ENCODE measurements around the gene RAP1A.
A peak's percentile ranks its signal among the peaks of the same experiment; 100 is the strongest.

Gene RAP1A

GRCh38 chr1:111691886-111692285 lies 72.3 kb downstream of the RAP1A start:
- H3K9me3 Mint-ChIP-seq, result no peaks in the 10 kb centered on the region

GRCh38 chr1:111695801-111696200 lies 76.2 kb downstream of the RAP1A start:
- no peak for ATAC-seq
- H3K9me3 Mint-ChIP-seq, result no peaks in the 10 kb centered on the region
- no peak for DNase-seq
- H3K27ac Mint-ChIP-seq, result no peak overlapping the region
- no peaks in the 10 kb centered on the region for H3K27me3 Mint-ChIP-seq
- H3K4me1 Mint-ChIP-seq, result peaks cover 33% of the 10 kb centered on the region
- no peak overlapping the region for H3K4me3 Mint-ChIP-seq

More at GRCh38 chr1:111691886-111692285, 72.3 kb downstream of the RAP1A start:
- peaks cover 45% of the 10 kb centered on the region for H3K4me1 Mint-ChIP-seq
- ATAC-seq (no peak), DNase-seq (no peak)
- no peak overlapping the region for H3K4me3 Mint-ChIP-seq
- no peak overlapping the region for H3K27ac Mint-ChIP-seq
- H3K27me3 Mint-ChIP-seq, result no peaks in the 10 kb centered on the region

- no peak overlapping the region for H3K4me3 Mint-ChIP-seq
- no peaks in the 10 kb centered on the region for H3K27me3 Mint-ChIP-seq
- DNase-seq, result no peak
- no peak for ATAC-seq
- no peaks in the 10 kb centered on the region for H3K9me3 Mint-ChIP-seq
- H3K4me1 Mint-ChIP-seq, result peaks cover 36% of the 10 kb centered on the region
- no peak overlapping the region for H3K27ac Mint-ChIP-seq
Observed at GRCh38 chr1:111696330-111696729, 76.7 kb downstream of the RAP1A start.

GRCh38 chr1:111699268-111699667 lies 79.7 kb downstream of the RAP1A start:
- ATAC-seq, result no peak
- no peaks in the 10 kb centered on the region for H3K9me3 Mint-ChIP-seq
- no peak overlapping the region for H3K4me3 Mint-ChIP-seq
- no peaks in the 10 kb centered on the region for H3K27me3 Mint-ChIP-seq
- H3K4me1 Mint-ChIP-seq, result peaks cover 33% of the 10 kb centered on the region
- no peak for DNase-seq
- H3K27ac Mint-ChIP-seq, result peak overlapping the region; percentile 51 to 72

- no peak overlapping the region for H3K4me3 Mint-ChIP-seq
- no peak overlapping the region for H3K27ac Mint-ChIP-seq
- no peaks in the 10 kb centered on the region for H3K9me3 Mint-ChIP-seq
- ATAC-seq (no peak), DNase-seq (no peak)
- no peaks in the 10 kb centered on the region for H3K27me3 Mint-ChIP-seq
- H3K4me1 Mint-ChIP-seq, result peaks cover 29% of the 10 kb centered on the region
Observed at GRCh38 chr1:111702504-111703050, 83.0 kb downstream of the RAP1A start.

GRCh38 chr1:111704240-111704639 lies 84.7 kb downstream of the RAP1A start:
- ATAC-seq, result no peak
- Mint-ChIP-seq H3K27ac (peak overlapping the region in 1 of 2 donors; percentile 59), H3K4me1 (peaks cover 40% of the 10 kb centered on the region)

GRCh38 chr1:111704776-111705175 lies 85.2 kb downstream of the RAP1A start:
- DNase-seq, result no peak
- ATAC-seq, result peak; percentile 70
- no peaks in the 10 kb centered on the region for H3K9me3 Mint-ChIP-seq
- no peaks in the 10 kb centered on the region for H3K27me3 Mint-ChIP-seq
- H3K4me1 Mint-ChIP-seq, result peaks cover 43% of the 10 kb centered on the region
- no peak overlapping the region for H3K27ac Mint-ChIP-seq
- H3K4me3 Mint-ChIP-seq, result no peak overlapping the region

More at GRCh38 chr1:111704240-111704639, 84.7 kb downstream of the RAP1A start:
- no peak overlapping the region for H3K4me3 Mint-ChIP-seq
- H3K9me3 Mint-ChIP-seq, result no peaks in the 10 kb centered on the region
- H3K27me3 Mint-ChIP-seq, result no peaks in the 10 kb centered on the region
- no peak for DNase-seq

GRCh38 chr1:111705841-111706240 lies 86.3 kb downstream of the RAP1A start:
- Mint-ChIP-seq H3K9me3 (no peaks in the 10 kb centered on the region), H3K27ac (no peak overlapping the region), H3K4me3 (no peak overlapping the region), H3K27me3 (no peaks in the 10 kb centered on the region), H3K4me1 (peaks cover 42% of the 10 kb centered on the region)
- DNase-seq, result no peak
- ATAC-seq, result no peak

GRCh38 chr1:111706921-111707320 lies 87.3 kb downstream of the RAP1A start:
- Mint-ChIP-seq H3K4me3 (no peak overlapping the region), H3K4me1 (peaks cover 38% of the 10 kb centered on the region), H3K9me3 (no peaks in the 10 kb centered on the region), H3K27me3 (no peaks in the 10 kb centered on the region), H3K27ac (no peak overlapping the region)
- ATAC-seq (no peak), DNase-seq (no peak)

- H3K9me3 Mint-ChIP-seq, result no peaks in the 10 kb centered on the region
- no peak overlapping the region for H3K4me3 Mint-ChIP-seq
- no peaks in the 10 kb centered on the region for H3K27me3 Mint-ChIP-seq
- no peak for ATAC-seq
- H3K27ac Mint-ChIP-seq, result peak overlapping the region; percentile 33 to 34
- no peak for DNase-seq
- H3K4me1 Mint-ChIP-seq, result peaks cover 38% of the 10 kb centered on the region
Observed at GRCh38 chr1:111707906-111708305, 88.3 kb downstream of the RAP1A start.

GRCh38 chr1:111709986-111710385 lies 90.4 kb downstream of the RAP1A start:
- peaks cover 25% of the 10 kb centered on the region for H3K4me1 Mint-ChIP-seq
- no peaks in the 10 kb centered on the region for H3K27me3 Mint-ChIP-seq
- H3K9me3 Mint-ChIP-seq, result no peaks in the 10 kb centered on the region
- no peak for DNase-seq
- no peak overlapping the region for H3K27ac Mint-ChIP-seq
- H3K4me3 Mint-ChIP-seq, result no peak overlapping the region
- peak; percentile 77 for ATAC-seq

GRCh38 chr1:111716333-111716732 lies 96.7 kb downstream of the RAP1A start:
- H3K27me3 Mint-ChIP-seq, result no peaks in the 10 kb centered on the region
- H3K27ac Mint-ChIP-seq, result no peak overlapping the region
- no peak for ATAC-seq
- peaks cover 6% of the 10 kb centered on the region for H3K4me1 Mint-ChIP-seq
- H3K4me3 Mint-ChIP-seq, result no peak overlapping the region
- no peaks in the 10 kb centered on the region for H3K9me3 Mint-ChIP-seq
- DNase-seq, result no peak

- Mint-ChIP-seq H3K9me3 (no peaks in the 10 kb centered on the region), H3K27me3 (no peaks in the 10 kb centered on the region), H3K27ac (no peak overlapping the region)
Observed at GRCh38 chr1:111717450-111717849, 97.9 kb downstream of the RAP1A start.

GRCh38 chr1:111719135-111719534 lies 99.5 kb downstream of the RAP1A start:
- H3K4me3 Mint-ChIP-seq, result no peak overlapping the region
- H3K9me3 Mint-ChIP-seq, result no peaks in the 10 kb centered on the region
- peaks cover 12% of the 10 kb centered on the region for H3K4me1 Mint-ChIP-seq
- H3K27me3 Mint-ChIP-seq, result no peaks in the 10 kb centered on the region
- H3K27ac Mint-ChIP-seq, result peak overlapping the region in 1 of 2 donors; percentile 69
- no peak for DNase-seq
- peak; percentile 9 for ATAC-seq

More at GRCh38 chr1:111717450-111717849, 97.9 kb downstream of the RAP1A start:
- no peak for ATAC-seq
- no peak overlapping the region for H3K4me3 Mint-ChIP-seq
- H3K4me1 Mint-ChIP-seq, result peaks cover 6% of the 10 kb centered on the region
- no peak for DNase-seq

GRCh38 chr1:111719674-111720132 lies 100.1 kb downstream of the RAP1A start:
- Mint-ChIP-seq H3K9me3 (no peaks in the 10 kb centered on the region), H3K4me3 (no peak overlapping the region), H3K27ac (no peak overlapping the region), H3K27me3 (no peaks in the 10 kb centered on the region), H3K4me1 (peaks cover 12% of the 10 kb centered on the region)
- ATAC-seq, result no peak
- no peak for DNase-seq

- no peak overlapping the region for H3K4me3 Mint-ChIP-seq
- no peaks in the 10 kb centered on the region for H3K27me3 Mint-ChIP-seq
- H3K4me1 Mint-ChIP-seq, result peaks cover 12% of the 10 kb centered on the region
- DNase-seq (no peak), ATAC-seq (peak; percentile 14)
- H3K27ac Mint-ChIP-seq, result peak overlapping the region; percentile 28 to 79
- H3K9me3 Mint-ChIP-seq, result no peaks in the 10 kb centered on the region
Observed at GRCh38 chr1:111720274-111720976, 100.8 kb downstream of the RAP1A start.

Measured in stimulated activated naive CD8-positive, alpha-beta T cell treated with anti-CD3 and anti-CD28 coated beads, Interleukin-15, amount 100 ng/mL, for 72 hours (primary cell).